ENCODE results near the gene DRC1. TPM values are rescaled to one million over a fixed set of nuclear protein-coding genes. Genes with fewer than 3 reads are reported as not detected.

The DRC1 gene
- total and polyA plus RNA-seq, 2 of the 4 experiments (the other 2 are of a cell fraction): 0.18 TPM; not detected in 1

DNA sequence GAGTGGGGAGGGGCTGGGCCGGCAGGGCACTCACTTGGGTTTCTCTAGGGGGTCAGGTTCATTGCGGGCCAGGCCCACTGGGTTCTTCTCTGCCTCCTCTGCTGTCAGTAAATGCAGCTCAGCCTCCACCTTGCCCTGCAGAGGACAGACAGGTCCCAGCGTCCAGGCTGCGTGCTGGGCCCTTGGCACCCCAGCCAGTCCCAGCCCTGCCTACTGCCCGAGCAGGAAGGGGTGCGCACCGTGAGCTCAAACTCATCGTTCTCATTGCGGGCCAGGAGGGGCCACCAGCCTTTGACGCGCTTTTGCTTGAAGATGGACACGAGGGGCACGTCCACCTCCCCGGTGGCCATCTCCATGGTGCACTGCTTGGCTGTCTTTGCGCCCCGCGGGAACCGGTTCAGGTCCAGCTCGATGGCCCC lies 58.9 kb downstream of the DRC1 start:
- no peak overlapping the region for H3K27ac ChIP-seq (ENCODE audit: insufficient read depth, low read length)
- no peak overlapping the region for H3K18ac ChIP-seq (ENCODE audit: low read depth, low read length)
- H2BK20ac ChIP-seq (ENCODE audit: low read depth, low read length): no peak overlapping the region
- no peaks in the 10 kb centered on the region for H3K9me3 ChIP-seq (ENCODE audit: control insufficient read depth, insufficient read depth, low read length)
- no peak overlapping the region for H4K91ac ChIP-seq (ENCODE audit: insufficient read depth, low read depth, low read length)
- no peak overlapping the region for H2BK5ac ChIP-seq (ENCODE audit: low read depth, low read length, poor library complexity, severe bottlenecking)
- TF ChIP-seq CHD1 (IDR thresholded peaks at IDR 0.05; ENCODE audit: low read depth, low read length) (no peak), NFE2L2 (IDR thresholded peaks at IDR 0.05; ENCODE audit: low read depth, low read length) (no peak), MAFK (IDR thresholded peaks at IDR 0.05; ENCODE audit: low read depth, low read length) (no peak), RFX5 (IDR thresholded peaks at IDR 0.05; ENCODE audit: low read depth, low read length) (no peak), SMC3 (IDR thresholded peaks at IDR 0.05; ENCODE audit: low read depth, low read length) (no peak), RCOR1 (IDR thresholded peaks at IDR 0.05; ENCODE audit: insufficient replicate concordance, low read length) (no peak), MAZ (IDR thresholded peaks at IDR 0.05; ENCODE audit: borderline replicate concordance, low read depth, low read length) (no peak), MXI1 (IDR thresholded peaks at IDR 0.05; ENCODE audit: borderline replicate concordance, low read depth, low read length) (no peak), POLR2A (IDR thresholded peaks at IDR 0.05; ENCODE audit: low read depth, low read length) (no peak), FOS (IDR thresholded peaks at IDR 0.05; ENCODE audit: low read depth, low read length) (no peak), RAD21 (IDR thresholded peaks at IDR 0.05; ENCODE audit: low read length) (no peak), CEBPB (IDR thresholded peaks at IDR 0.05; ENCODE audit: low read depth, low read length) (no peak), USF2 (IDR thresholded peaks at IDR 0.05; ENCODE audit: low read depth, low read length) (no peak), BHLHE40 (IDR thresholded peaks at IDR 0.05; ENCODE audit: low read depth, low read length) (no peak)
- TF ChIP-seq, protein P1, sequence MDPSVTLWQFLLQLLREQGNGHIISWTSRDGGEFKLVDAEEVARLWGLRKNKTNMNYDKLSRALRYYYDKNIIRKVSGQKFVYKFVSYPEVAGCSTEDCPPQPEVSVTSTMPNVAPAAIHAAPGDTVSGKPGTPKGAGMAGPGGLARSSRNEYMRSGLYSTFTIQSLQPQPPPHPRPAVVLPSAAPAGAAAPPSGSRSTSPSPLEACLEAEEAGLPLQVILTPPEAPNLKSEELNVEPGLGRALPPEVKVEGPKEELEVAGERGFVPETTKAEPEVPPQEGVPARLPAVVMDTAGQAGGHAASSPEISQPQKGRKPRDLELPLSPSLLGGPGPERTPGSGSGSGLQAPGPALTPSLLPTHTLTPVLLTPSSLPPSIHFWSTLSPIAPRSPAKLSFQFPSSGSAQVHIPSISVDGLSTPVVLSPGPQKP (IDR thresholded peaks at IDR 0.05; ENCODE audit: borderline replicate concordance, low read depth, low read length): no peak
- TF ChIP-seq, protein P2, sequence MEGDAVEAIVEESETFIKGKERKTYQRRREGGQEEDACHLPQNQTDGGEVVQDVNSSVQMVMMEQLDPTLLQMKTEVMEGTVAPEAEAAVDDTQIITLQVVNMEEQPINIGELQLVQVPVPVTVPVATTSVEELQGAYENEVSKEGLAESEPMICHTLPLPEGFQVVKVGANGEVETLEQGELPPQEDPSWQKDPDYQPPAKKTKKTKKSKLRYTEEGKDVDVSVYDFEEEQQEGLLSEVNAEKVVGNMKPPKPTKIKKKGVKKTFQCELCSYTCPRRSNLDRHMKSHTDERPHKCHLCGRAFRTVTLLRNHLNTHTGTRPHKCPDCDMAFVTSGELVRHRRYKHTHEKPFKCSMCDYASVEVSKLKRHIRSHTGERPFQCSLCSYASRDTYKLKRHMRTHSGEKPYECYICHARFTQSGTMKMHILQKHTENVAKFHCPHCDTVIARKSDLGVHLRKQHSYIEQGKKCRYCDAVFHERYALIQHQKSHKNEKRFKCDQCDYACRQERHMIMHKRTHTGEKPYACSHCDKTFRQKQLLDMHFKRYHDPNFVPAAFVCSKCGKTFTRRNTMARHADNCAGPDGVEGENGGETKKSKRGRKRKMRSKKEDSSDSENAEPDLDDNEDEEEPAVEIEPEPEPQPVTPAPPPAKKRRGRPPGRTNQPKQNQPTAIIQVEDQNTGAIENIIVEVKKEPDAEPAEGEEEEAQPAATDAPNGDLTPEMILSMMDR (conservative IDR thresholded peaks at IDR 0.05; ENCODE audit: low read depth, low read length): no peak
- H3K4me3 ChIP-seq (ENCODE audit: insufficient read depth, low read depth, low read length): no peak overlapping the region
- no peak overlapping the region for H2BK15ac ChIP-seq (ENCODE audit: low read depth, low read length)
- H2AK9ac ChIP-seq (replicated peaks; ENCODE audit: low read depth, low read length, poor library complexity): no peak overlapping the region
- no peaks in the 10 kb centered on the region for H4K20me1 ChIP-seq (ENCODE audit: insufficient read depth, low read length)
- H2AFZ ChIP-seq (replicated peaks; ENCODE audit: low read length, poor library complexity): no peak overlapping the region
- in situ Hi-C loops (cut with MboI; ENCODE audit: low sequenced_read_pairs) (no loop called here), dilution Hi-C loops (cut with HindIII; ENCODE audit: low sequenced_read_pairs, unreplicated experiment) (no loop called here), intact Hi-C loops (cut with micrococcal nuclease) (loop anchor here (10.0 kb wide), 1 partner anchor 136 kb away; no protein-coding TSS in a partner anchor)
- no peak overlapping the region for H3K4me2 ChIP-seq (ENCODE audit: low read depth, low read length)
- no peaks in the 10 kb centered on the region for H3K79me1 ChIP-seq (ENCODE audit: low read depth in 1 of 2, low read length in 2 of 2)
- H3K4me1 ChIP-seq (ENCODE audit: control insufficient read depth, insufficient read depth, low read length): no peaks in the 10 kb centered on the region
- H3K9ac ChIP-seq (ENCODE audit: low read depth, low read length): no peak overlapping the region
- ATAC-seq (ENCODE audit: low read depth): no peak
- H3K9me1 ChIP-seq (ENCODE audit: insufficient read depth, low read length): no peaks in the 10 kb centered on the region
- ChIA-PET CTCF (no interaction called here), POLR2A (ENCODE audit: unreplicated experiment) (no interaction called here)
- 84% methylated on average over 12 of the region's 19 CpGs; no CpG with 5 or more reads in 1 of the 2 experiments for WGBS, 2 experiments (ENCODE audit: extremely low coverage in 2 of 2, insufficient read length in 1 of 2)
- H3K4ac ChIP-seq (ENCODE audit: low read depth, low read length): no peak overlapping the region
- no peak for DNase-seq
- no peak overlapping the region for H4K8ac ChIP-seq (ENCODE audit: low read depth in 2 of 2, low read length in 2 of 2)
- H3K14ac ChIP-seq (replicated peaks; ENCODE audit: low read depth, low read length): no peak overlapping the region
- no TSS peak for BruUV-seq (replicated peaks)
- H3K36me3 ChIP-seq (ENCODE audit: control insufficient read depth, insufficient read depth, low read length): no peaks in the 10 kb centered on the region
- peaks cover 13% of the 10 kb centered on the region; the same call in 1 of the 2 replicates for H3K27me3 ChIP-seq (ENCODE audit: control insufficient read depth, insufficient read depth, low read length)
- H2AK5ac ChIP-seq (ENCODE audit: low read depth, low read length): no peak overlapping the region
- no peak overlapping the region for H4K5ac ChIP-seq (ENCODE audit: low read depth, low read length)
- H3K23ac ChIP-seq (ENCODE audit: low read depth, low read length): no peak overlapping the region
- no peak overlapping the region for H2BK120ac ChIP-seq (ENCODE audit: low read depth, low read length)
- no peak overlapping the region for H3K56ac ChIP-seq (ENCODE audit: extremely low read depth, insufficient read depth, low read length)
